Thoracic aorta (tissue), 2 donors: ENCODE data around the gene LILRB3. TPM values are rescaled to one million over a fixed set of nuclear protein-coding genes. Genes with fewer than 3 reads are reported as not detected.

Experiments used
- ATAC-seq: fragments of 150-250 bp; one replicate; pipeline ENCODE4 v1.8.0; 2017; ENCODE audit warnings: low read depth; ENCODE audit not compliant: insufficient number of reproducible peaks, low FRiP score
- DNase-seq: peaks from one replicate; pipeline ENCODE4 v3.0.0-alpha.2; 2020; ENCODE audit warnings: low spot score
- H3K27ac ChIP-seq, 2 donors: fragments of 200-600 bp; sonication (generic); 1 replicate in 1 of 2; 2 replicates in 1 of 2; pipeline ENCODE4 v1.5.1; 2016; ENCODE audit warnings: mild to moderate bottlenecking in 2 of 2, moderate library complexity in 2 of 2
- H3K27me3 ChIP-seq: fragments of 200-600 bp; sonication (generic); replicated peaks from 2 replicates; pipeline ENCODE4 v1.6.0; 2016; ENCODE audit warnings: mild to moderate bottlenecking; ENCODE audit not compliant: insufficient read depth
- H3K36me3 ChIP-seq: fragments of 200-600 bp; sonication (generic); one replicate; pipeline ENCODE4 v1.5.1; 2016
- H3K4me1 ChIP-seq, 2 donors: fragments of 200-600 bp; sonication (generic); 1 replicate in 1 of 2; 2 replicates in 1 of 2; pipeline versions ENCODE4 v1.5.1 to v1.6.0; 2016; ENCODE audit warnings: low read depth in 2 of 2, mild to moderate bottlenecking in 1 of 2; ENCODE audit not compliant: control insufficient read depth in 1 of 2
- H3K4me3 ChIP-seq: fragments of 200-600 bp; sonication (generic); 2 replicates; pipeline ENCODE4 v1.5.1; 2016; ENCODE audit warnings: mild to moderate bottlenecking
- H3K9me3 ChIP-seq: fragments of 200-600 bp; sonication (generic); 2 replicates; pipeline ENCODE4 v1.5.1; 2016
- CTCF ChIP-seq: fragments of 200-600 bp; sonication (generic); IDR thresholded peaks from one replicate; pipeline ENCODE4 v1.5.1; 2019; ENCODE audit warnings: antibody characterized with exemption
- total RNA-seq, 2 donors: library from RNA; depleted of rRNA; stranded (reverse); fragments of >200 nt; gene quantifications; one replicate each; pipeline versions ENCODE4 v1.1.0 to v1.2.3, GENCODE V29; 2016

Gene LILRB3
- total RNA-seq, 2 donors from 2014 or later, result 21.9 to 71.5 TPM

DNA sequence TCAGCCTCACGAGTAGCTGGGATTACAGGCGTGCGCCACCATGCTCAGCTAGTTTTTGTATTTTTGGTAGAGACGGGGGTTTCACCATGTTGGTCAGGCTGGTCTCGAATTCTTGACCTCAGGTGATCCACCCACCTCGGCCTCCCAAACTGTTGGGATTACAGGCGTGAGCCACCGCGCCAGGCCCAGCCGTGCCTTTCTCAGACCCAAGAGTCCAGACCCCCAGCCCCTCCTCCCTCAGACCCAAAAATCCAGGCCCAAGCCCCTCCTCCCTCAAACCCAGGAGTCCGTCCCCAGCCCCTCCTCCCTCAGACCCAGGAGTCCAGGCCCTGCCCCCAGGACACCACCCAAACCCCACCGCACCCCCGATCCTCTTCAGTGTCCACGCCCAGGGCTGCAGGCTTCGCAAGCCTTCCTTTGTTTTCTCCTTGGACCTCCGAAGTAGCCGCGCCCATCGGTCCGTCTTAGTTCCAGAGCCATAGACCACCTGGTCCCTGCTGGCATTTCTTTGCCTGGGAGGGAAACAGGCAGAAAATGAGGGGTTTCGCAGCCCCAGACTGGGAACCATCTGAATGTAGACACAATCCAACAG is 53.6 kb downstream of the LILRB3 start:
- H3K27me3 ChIP-seq, result peaks cover 4% of the 10 kb centered on the region
- H3K27ac ChIP-seq, result no peak overlapping the region
- no peak for DNase-seq
- no peak for ATAC-seq
- H3K9me3 ChIP-seq, result no peaks in the 10 kb centered on the region
- no peak overlapping the region for H3K4me3 ChIP-seq
- no peak for TF ChIP-seq CTCF
- no peaks in the 10 kb centered on the region for H3K4me1 ChIP-seq
- H3K36me3 ChIP-seq, result no peaks in the 10 kb centered on the region

GRCh38 chr19:54168174-54168917 is 54.5 kb downstream of the LILRB3 start:
- ATAC-seq (peak; percentile 83), DNase-seq (peak; percentile 62)
- Histone ChIP-seq H3K4me3 (peak overlapping the region; percentile 11), H3K36me3 (no peaks in the 10 kb centered on the region), H3K27ac (no peak overlapping the region), H3K9me3 (no peaks in the 10 kb centered on the region), H3K4me1 (no peaks in the 10 kb centered on the region), H3K27me3 (peaks cover 4% of the 10 kb centered on the region)
- peak; percentile 88 for TF ChIP-seq CTCF

Other genes with a start within 250 kb of the LILRB3 start
- gene CACNG6, start 231.4 kb downstream of the LILRB3 start, total RNA-seq, result not detected
- gene VSTM1, start 159.1 kb downstream of the LILRB3 start, total RNA-seq, result not detected
- not detected for gene TARM1, start 141.6 kb downstream of the LILRB3 start, total RNA-seq
- gene OSCAR, start 122.2 kb downstream of the LILRB3 start, total RNA-seq, result 1 to 10 TPM; 4.6 to 8.0 TPM
- 10 to 100 TPM; 13.0 to 16.6 TPM for gene NDUFA3, start 120.2 kb downstream of the LILRB3 start, total RNA-seq
- 1 to 10 TPM; 8.7 to 8.8 TPM for gene TFPT, start 107.3 kb downstream of the LILRB3 start, total RNA-seq
- gene PRPF31, start 107.3 kb downstream of the LILRB3 start, total RNA-seq, result 10 to 100 TPM; 48.2 to 54.3 TPM
- 10 to 100 TPM; 20.8 to 28.1 TPM for gene CNOT3, start 85.2 kb downstream of the LILRB3 start, total RNA-seq
- gene LENG1, start 63.3 kb downstream of the LILRB3 start, total RNA-seq, result 1 to 10 TPM; 7.6 to 8.0 TPM
- 1 to 10 TPM in 1 of 2 donors, under 1 TPM in 1; 0.41 to 7.8 TPM for gene TMC4, start 49.8 kb downstream of the LILRB3 start, total RNA-seq
- 10 to 100 TPM; 46.0 to 61.1 TPM for gene MBOAT7, start 33.4 kb downstream of the LILRB3 start, total RNA-seq
- gene TSEN34, start 31.7 kb downstream of the LILRB3 start, total RNA-seq, result 10 to 100 TPM; 38.5 to 60.7 TPM
- 1,000 to 10,000 TPM; 1,017 to 1,395 TPM for gene RPS9, start 22.1 kb downstream of the LILRB3 start, total RNA-seq
- gene LILRA6, start 19.8 kb upstream of the LILRB3 start, total RNA-seq, result 1 to 10 TPM; 4.6 to 5.2 TPM
- 10 to 100 TPM; 17.6 to 60.4 TPM for gene LILRB5, start 34.3 kb upstream of the LILRB3 start, total RNA-seq
- gene LILRB2, start 58.1 kb upstream of the LILRB3 start, total RNA-seq, result 10 to 100 TPM; 11.1 to 13.7 TPM
- gene LILRA5, start 90.2 kb upstream of the LILRB3 start, total RNA-seq, result 10 to 100 TPM in 1 of 2 donors, 1 to 10 TPM in 1; 9.6 to 12.2 TPM
- gene LILRA4, start 116.2 kb upstream of the LILRB3 start, total RNA-seq, result not detected
- gene LAIR1, start 141.9 kb upstream of the LILRB3 start, total RNA-seq, result 10 to 100 TPM; 31.2 to 64.7 TPM
- not detected for gene TTYH1, start 192.5 kb upstream of the LILRB3 start, total RNA-seq
- 100 to 1,000 TPM; 282 to 305 TPM for gene LENG8, start 226.2 kb upstream of the LILRB3 start, total RNA-seq
- gene LENG9, start 240.8 kb upstream of the LILRB3 start, total RNA-seq, result 10 to 100 TPM in 1 of 2 donors, 1 to 10 TPM in 1; 8.5 to 14.4 TPM